Keratinocyte (primary cell): ENCODE results near the gene RNF130. TPM values are rescaled to one million over a fixed set of nuclear protein-coding genes. Genes with fewer than 3 reads are reported as not detected.

ENCODE experiments used
- DNase-seq: peaks from one replicate; pipeline ENCODE4 v3.0.0-alpha.2; 2011; ENCODE audit warnings: low read depth, missing footprints, low spot score
- FAIRE-seq: peaks from 2 replicates; lab custom pipeline; 2011; peaks lifted over from hg19 to GRCh38; lab: Jason Lieb, UNC
- H2AFZ ChIP-seq: 2 replicates; pipeline ENCODE4 v1.6.0; 2012; ENCODE audit warnings: low read length, control low read depth, inconsistent platforms; ENCODE audit not compliant: control insufficient read depth
- H3K27ac ChIP-seq: 2 replicates; pipeline ENCODE4 v1.5.1; 2011; ENCODE audit warnings: low read length; ENCODE audit not compliant: control insufficient read depth, insufficient read depth
- H3K27me3 ChIP-seq: 3 replicates; pipeline ENCODE4 v1.6.0; 2011; ENCODE audit warnings: low read length; ENCODE audit not compliant: control insufficient read depth, insufficient read depth; ENCODE audit errors: extremely low read depth
- H3K36me3 ChIP-seq, 2 experiments: 2 replicates in 1 of 2; 3 replicates in 1 of 2; pipeline ENCODE4 v1.5.1; 2011; ENCODE audit warnings: low read length in 2 of 2, mild to moderate bottlenecking in 1 of 2; ENCODE audit not compliant: control insufficient read depth in 2 of 2, insufficient read depth in 2 of 2; ENCODE audit errors: extremely low read depth in 1 of 2
- H3K4me1 ChIP-seq: 3 replicates; pipeline ENCODE4 v1.5.1; 2011; ENCODE audit warnings: low read length; ENCODE audit not compliant: control insufficient read depth, insufficient read depth; ENCODE audit errors: extremely low read depth
- H3K4me2 ChIP-seq: 3 replicates; pipeline ENCODE4 v1.6.0; 2011; ENCODE audit warnings: low read depth, low read length; ENCODE audit not compliant: control insufficient read depth, insufficient read depth; ENCODE audit errors: extremely low read depth
- H3K4me3 ChIP-seq, 3 experiments: fragments of 200-600 bp in 1 of 3; sonication (generic) in 1 of 3; 2 replicates in 2 of 3; 3 replicates in 1 of 3; pipeline ENCODE4 v1.5.1; 2011 to 2016; ENCODE audit warnings: low read length in 3 of 3, mild to moderate bottlenecking in 3 of 3, control low read depth in 2 of 3, inconsistent platforms in 1 of 3, low read depth in 1 of 3, mixed read lengths in 1 of 3, mixed run types in 1 of 3, moderate library complexity in 1 of 3; ENCODE audit not compliant: control insufficient read depth in 2 of 3, insufficient read depth in 2 of 3; ENCODE audit errors: extremely low read depth in 1 of 3
- H3K79me2 ChIP-seq: 2 replicates; pipeline ENCODE4 v1.6.0; 2012; ENCODE audit warnings: low read length; ENCODE audit not compliant: control insufficient read depth, insufficient read depth
- H3K9ac ChIP-seq: 3 replicates; pipeline ENCODE4 v1.6.0; 2011; ENCODE audit warnings: low read length; ENCODE audit not compliant: control insufficient read depth, insufficient read depth; ENCODE audit errors: extremely low read depth
- H3K9me1 ChIP-seq: 3 replicates; pipeline ENCODE4 v1.6.0; 2011; ENCODE audit warnings: low read length; ENCODE audit not compliant: control insufficient read depth, insufficient read depth; ENCODE audit errors: extremely low read depth
- H3K9me3 ChIP-seq: 2 replicates; pipeline ENCODE4 v1.5.1; 2012; ENCODE audit warnings: low read depth, low read length; ENCODE audit not compliant: control insufficient read depth
- H4K20me1 ChIP-seq: 3 replicates; pipeline ENCODE4 v1.6.0; 2011; ENCODE audit warnings: low read length; ENCODE audit not compliant: control insufficient read depth, insufficient read depth; ENCODE audit errors: extremely low read depth
- CTCF ChIP-seq, 3 experiments: IDR thresholded peaks in 1 of 3; conservative IDR thresholded peaks in 1 of 3; optimal IDR thresholded peaks in 1 of 3; 2 replicates in 2 of 3; 3 replicates in 1 of 3; pipeline versions ENCODE3 to v1.5.1; 2011; ENCODE audit warnings: low read length in 3 of 3, mild to moderate bottlenecking in 3 of 3, moderate library complexity in 2 of 3, control low read depth in 1 of 3, inconsistent platforms in 1 of 3; ENCODE audit not compliant: insufficient read depth in 2 of 3; ENCODE audit errors: extremely low read depth in 1 of 3
- EZH2 ChIP-seq: IDR thresholded peaks from one replicate; pipeline ENCODE4 v1.6.1; 2012; ENCODE audit warnings: inconsistent platforms, mild to moderate bottlenecking, low read length, moderate library complexity
- dilution Hi-C: fragments of 300-500 bp; cut with MboI; formaldehyde crosslinking; loops from one replicate; pipeline ENCODE4 v1.7.0; 2020; ENCODE audit warnings: low sequenced_read_pairs; ENCODE audit not compliant: extremely low pct_ligation_motif_present
- polyA plus RNA-seq, 5 experiments: library from polyadenylated mRNA; depleted of rRNA in 3 of 5; stranded (reverse) in 3 of 5; stranded (forward) in 1 of 5; unstranded in 1 of 5; fragments of >200 nt; gene quantifications; 1 replicate in 1 of 5; 2 replicates in 3 of 5; 3 replicates in 1 of 5; pipeline versions ENCODE4 v1.2.1 to v1.2.3, GENCODE V29; 2011 to 2012; ENCODE audit warnings: missing spikeins in 2 of 5, low read depth in 1 of 5, low replicate concordance in 1 of 5

RNF130 gene
- polyA plus RNA-seq, 1 donor (not counting 4 experiments of a cell fraction or from before 2014, with no cell fraction given): 20.0 TPM

DNA sequence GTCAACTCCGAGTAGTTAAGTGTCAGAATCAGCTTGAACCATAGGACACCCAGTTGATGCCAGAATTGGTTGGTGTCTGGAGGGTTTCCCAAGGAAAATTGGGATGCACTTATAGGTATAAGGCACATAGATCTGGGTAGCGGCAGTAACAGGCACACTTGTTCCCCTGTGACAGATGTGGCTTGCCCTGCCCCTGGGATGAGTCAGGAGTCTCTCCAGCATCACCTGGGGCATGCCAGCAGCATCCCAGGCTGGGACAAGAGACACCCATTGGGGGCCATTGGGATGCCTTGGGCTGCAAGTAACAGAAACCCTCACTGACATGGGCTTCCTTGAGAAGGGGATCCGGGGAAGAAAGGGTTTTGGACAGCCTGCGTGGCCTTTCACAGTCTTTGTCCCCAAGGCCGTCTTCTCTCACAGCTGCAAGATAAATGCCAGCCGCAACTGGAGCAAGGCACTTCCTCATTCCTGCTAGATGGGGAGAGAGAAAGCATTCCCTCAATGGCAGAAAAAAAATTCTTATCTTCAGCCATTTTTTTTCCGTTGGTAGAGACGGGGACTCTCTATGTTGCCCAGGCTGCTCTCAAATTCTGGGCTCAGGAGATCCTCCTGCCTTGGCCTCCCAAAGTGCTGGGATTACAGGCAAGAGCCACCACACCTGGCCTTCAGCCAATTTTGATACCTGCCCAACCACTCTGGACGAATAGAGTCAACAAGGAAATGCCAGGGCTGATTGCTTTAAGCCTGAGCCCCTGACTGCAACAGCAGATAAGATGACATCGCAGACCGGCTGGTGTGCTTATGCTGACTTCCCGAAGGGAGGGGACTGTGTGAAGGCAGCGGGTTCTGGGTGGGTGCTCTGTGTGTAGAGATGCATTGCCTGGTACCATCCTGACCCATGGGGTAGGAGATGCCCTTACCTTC lies 13.3 kb upstream of the RNF130 start:
- no peaks in the 10 kb centered on the region for H3K9me1 ChIP-seq
- no peak overlapping the region for H3K9ac ChIP-seq
- no peaks in the 10 kb centered on the region for H3K9me3 ChIP-seq
- no peak overlapping the region for H3K4me2 ChIP-seq
- dilution Hi-C loops: no loop called here
- DNase-seq (no peak), FAIRE-seq (no peak)
- H3K27ac ChIP-seq: no peak overlapping the region
- no peak overlapping the region for H3K4me3 ChIP-seq
- H3K36me3 ChIP-seq: no peaks in the 10 kb centered on the region
- H2AFZ ChIP-seq: no peak overlapping the region
- H3K79me2 ChIP-seq: no peaks in the 10 kb centered on the region
- H3K27me3 ChIP-seq: no peaks in the 10 kb centered on the region
- H3K4me1 ChIP-seq: no peaks in the 10 kb centered on the region
- H4K20me1 ChIP-seq: no peaks in the 10 kb centered on the region
- TF ChIP-seq EZH2: no peak

- H3K9ac ChIP-seq: no peak overlapping the region
- H2AFZ ChIP-seq: no peak overlapping the region
- H3K36me3 ChIP-seq: no peaks in the 10 kb centered on the region
- DNase-seq (no peak), FAIRE-seq (no peak)
- no peak overlapping the region for H3K27ac ChIP-seq
- H3K9me3 ChIP-seq: no peaks in the 10 kb centered on the region
- no peaks in the 10 kb centered on the region for H3K79me2 ChIP-seq
- dilution Hi-C loops: no loop called here
- H3K4me1 ChIP-seq: no peaks in the 10 kb centered on the region
- no peaks in the 10 kb centered on the region for H3K9me1 ChIP-seq
- H3K4me3 ChIP-seq: no peak overlapping the region
- H3K27me3 ChIP-seq: no peaks in the 10 kb centered on the region
- H4K20me1 ChIP-seq: no peaks in the 10 kb centered on the region
- no peak for TF ChIP-seq CTCF (optimal IDR thresholded peaks at IDR 0.05 in 1 of 3, IDR thresholded peaks at IDR 0.05 in 1 of 3, conservative IDR thresholded peaks at IDR 0.05 in 1 of 3; ENCODE audit: extremely low read depth in 1 of 3, insufficient read depth in 2 of 3, low read length in 3 of 3)
- TF ChIP-seq EZH2: no peak
- no peak overlapping the region for H3K4me2 ChIP-seq
Observed at GRCh38 chr5:180083529-180084060, 12.0 kb upstream of the RNF130 start.
